Breast epithelium (tissue), 3 donors: ENCODE measurements around the gene KCNJ18.
"Not testable (repeated sequence)": the region's sequence is repeated elsewhere in the genome, so short reads cannot be mapped to it uniquely, and the experiment has no call there.

Experiments used
- POLR2A ChIP-seq: fragments of 450-650 bp; IDR thresholded peaks from one replicate; pipeline ENCODE4 v1.6.1; 2016; ENCODE audit warnings: antibody characterized with exemption, mild to moderate bottlenecking, moderate library complexity
- POLR2AphosphoS5 ChIP-seq, 3 donors: sonication (generic); formaldehyde crosslinking; IDR thresholded peaks; one replicate each; pipeline ENCODE4 v1.6.1; 2017; ENCODE audit warnings: antibody characterized with exemption in 3 of 3
- TF ChIP-seq, protein P1 (sequence below), 3 donors: fragments of 450-650 bp; IDR thresholded peaks; one replicate each; pipeline ENCODE4 v1.5.1; 2016 to 2017; ENCODE audit warnings: antibody characterized with exemption in 3 of 3, mild to moderate bottlenecking in 3 of 3, moderate library complexity in 3 of 3

DNA sequence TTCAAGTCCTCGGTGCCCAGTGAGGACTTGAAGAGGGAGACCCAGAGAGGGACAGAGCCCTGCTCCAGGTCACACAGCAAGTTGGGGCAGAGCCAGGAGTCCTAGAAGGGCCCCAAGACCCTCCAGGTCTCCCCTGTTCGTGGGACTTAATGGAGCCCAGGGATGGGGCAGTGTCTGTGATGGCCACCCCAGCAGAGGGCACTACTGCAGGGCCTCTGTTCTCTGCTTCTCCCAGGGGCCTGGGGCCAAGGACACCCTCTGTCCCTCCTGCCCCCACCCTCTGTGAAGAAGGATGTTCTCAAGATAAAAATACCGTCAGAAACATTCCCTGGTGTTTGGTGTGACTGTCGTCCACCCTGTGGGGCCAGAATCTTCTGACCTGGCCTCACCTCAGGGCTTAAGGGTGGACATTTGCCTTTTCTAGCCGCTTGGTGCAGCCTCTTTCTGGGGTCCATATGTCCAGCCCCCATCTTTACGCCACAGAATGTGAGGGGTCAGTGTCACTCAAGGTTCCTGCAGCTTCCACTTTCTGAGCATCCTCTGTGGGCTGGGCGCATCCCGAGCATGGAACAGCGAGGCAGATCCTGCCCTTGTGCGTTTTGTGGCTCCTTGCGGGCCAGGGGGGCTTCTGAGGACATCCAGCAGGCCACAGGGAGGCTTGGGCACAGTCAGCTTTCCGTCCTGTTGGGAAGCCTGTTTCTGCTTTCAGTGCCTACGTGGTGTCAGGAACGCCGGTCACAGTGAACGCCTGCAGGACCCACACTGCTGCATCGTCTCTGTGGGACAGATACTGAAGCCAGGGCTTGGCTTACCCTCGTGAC, at the start of gene KCNJ18:
- TF ChIP-seq, protein P1, sequence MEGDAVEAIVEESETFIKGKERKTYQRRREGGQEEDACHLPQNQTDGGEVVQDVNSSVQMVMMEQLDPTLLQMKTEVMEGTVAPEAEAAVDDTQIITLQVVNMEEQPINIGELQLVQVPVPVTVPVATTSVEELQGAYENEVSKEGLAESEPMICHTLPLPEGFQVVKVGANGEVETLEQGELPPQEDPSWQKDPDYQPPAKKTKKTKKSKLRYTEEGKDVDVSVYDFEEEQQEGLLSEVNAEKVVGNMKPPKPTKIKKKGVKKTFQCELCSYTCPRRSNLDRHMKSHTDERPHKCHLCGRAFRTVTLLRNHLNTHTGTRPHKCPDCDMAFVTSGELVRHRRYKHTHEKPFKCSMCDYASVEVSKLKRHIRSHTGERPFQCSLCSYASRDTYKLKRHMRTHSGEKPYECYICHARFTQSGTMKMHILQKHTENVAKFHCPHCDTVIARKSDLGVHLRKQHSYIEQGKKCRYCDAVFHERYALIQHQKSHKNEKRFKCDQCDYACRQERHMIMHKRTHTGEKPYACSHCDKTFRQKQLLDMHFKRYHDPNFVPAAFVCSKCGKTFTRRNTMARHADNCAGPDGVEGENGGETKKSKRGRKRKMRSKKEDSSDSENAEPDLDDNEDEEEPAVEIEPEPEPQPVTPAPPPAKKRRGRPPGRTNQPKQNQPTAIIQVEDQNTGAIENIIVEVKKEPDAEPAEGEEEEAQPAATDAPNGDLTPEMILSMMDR (IDR thresholded peaks at IDR 0.05), result not testable (repeated sequence)
- TF ChIP-seq POLR2AphosphoS5 (IDR thresholded peaks at IDR 0.05); POLR2A: not testable (repeated sequence)
